ENCODE data around the gene FNDC3B.

FNDC3B gene

GRCh38 chr3:172276103-172276502 is 236.7 kb downstream of the FNDC3B start:
- DNase-seq: no peak

DNA sequence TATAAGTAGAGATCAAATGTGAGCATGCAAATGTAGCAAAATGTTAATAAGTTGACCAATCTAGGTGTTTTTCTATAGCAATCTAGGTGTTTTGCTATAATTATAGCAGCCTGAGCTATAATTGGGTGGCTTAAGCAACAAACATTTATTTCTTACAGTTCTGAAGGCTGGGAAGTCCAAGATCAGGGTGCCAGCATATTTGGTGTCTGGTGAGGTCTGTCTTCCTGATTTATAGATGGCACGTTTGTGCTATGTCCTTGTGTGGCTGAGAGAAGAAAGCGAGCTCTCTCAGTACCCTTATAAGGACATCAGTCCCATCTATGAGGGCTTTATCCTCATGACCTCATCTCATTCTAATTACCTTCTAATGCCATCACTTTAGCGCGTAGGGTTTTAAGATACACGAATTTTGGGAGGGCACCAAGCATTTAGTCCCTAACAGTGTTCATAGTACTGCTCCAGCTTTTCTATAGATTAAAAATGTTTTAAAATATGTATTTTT is 237.8 kb downstream of the FNDC3B start:
- no peak for DNase-seq

GRCh38 chr3:172279191-172279640 is 239.8 kb downstream of the FNDC3B start:
- DNase-seq: no peak

- DNase-seq: no peak
Observed at GRCh38 chr3:172279974-172280373, 240.6 kb downstream of the FNDC3B start.

GRCh38 chr3:172280406-172281051 is 241.2 kb downstream of the FNDC3B start:
- no peak for DNase-seq

DNA sequence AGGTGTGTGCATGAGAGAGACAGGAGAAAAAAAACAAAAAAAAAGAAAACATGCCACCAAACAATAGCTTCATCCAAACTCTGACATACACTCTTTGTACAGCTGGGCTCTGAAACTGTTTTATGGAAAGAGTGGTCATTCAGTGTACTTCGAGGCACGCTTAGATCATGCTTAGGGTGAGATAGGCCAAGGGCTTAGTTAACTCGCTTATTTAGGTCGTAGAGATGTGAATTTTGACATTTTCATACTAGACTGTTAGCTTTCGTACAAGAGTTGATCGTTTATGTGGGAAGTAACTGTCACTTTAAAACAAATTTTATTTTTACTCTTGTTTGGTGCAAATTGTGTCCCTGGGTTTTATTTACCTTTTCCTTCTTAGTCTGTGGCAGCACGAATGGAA is 242.5 kb downstream of the FNDC3B start:
- no peak for DNase-seq

DNA sequence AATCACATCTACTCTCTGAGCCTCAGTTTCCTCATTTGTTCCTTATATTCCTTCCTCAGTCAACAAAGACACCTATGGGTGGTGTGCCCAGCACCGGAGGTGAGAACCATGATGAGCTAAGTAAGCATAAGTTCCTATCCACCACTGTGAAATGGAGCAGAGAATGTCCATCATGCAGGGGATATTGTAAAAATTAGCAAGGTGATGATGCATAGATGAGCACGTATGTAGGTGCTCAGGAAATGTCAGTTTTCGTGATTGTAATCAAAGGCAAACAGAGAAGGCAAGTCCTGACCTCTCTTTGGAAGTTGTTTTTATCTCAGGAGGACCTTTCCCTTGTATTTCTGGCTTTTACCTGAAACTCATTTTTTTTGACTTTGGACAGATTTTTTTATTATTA is 243.5 kb downstream of the FNDC3B start:
- DNase-seq: no peak

DNA sequence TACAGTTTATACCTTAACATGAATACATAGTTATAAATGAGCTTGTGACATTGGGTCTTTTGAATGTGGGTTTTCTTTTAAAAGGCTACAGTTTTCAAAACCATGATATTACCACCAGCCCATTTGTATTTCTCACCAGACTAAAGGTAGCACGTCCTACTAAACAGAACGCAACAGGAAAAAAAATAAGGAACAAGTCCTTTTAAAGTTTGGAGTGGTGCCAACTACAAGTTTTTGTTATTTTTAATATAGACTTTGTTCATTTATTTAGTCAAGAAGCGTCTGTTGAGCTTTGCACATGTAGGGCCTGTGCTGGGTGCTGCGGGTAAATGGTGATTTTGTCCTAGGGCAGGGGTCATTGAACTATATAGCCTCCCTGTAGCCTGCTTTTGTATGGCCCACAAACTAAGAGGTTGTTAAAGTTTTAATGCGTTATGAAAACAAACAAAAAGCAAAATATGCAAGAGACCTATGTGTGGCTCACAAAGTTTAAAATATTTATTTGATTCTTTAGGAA is 244.5 kb downstream of the FNDC3B start:
- DNase-seq: no peak

- DNase-seq: no peak
Observed at GRCh38 chr3:172285844-172286243, 246.5 kb downstream of the FNDC3B start.

DNA sequence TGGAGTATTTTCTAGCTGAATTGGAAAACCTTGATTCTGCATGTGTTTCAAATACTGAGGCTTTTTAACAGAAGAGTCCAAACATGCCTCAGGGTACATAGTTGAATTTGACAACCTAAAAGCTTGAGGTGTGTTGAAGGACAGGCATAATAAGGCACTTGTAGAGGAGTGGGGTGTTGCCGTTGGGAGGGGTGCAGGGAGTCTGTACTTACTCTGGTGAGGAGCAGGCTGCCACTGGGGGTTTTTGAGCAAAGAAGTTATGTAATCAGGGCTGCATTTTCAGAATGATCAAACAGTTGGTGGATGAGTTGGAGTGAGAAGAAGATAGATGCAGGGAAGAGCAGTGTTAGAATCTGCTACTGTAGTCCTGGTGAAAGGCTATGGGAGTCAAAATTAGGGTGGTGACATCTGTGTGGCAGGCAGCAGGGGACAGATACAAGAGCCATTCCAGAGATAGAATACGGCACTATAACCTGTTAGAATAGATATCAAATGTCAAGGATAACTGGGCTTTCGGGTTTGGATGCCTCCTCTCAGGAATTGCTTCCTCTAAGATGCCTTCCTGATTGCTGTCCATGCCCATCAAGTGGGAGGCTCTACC is 247.3 kb downstream of the FNDC3B start:
- no peak for DNase-seq

DNA sequence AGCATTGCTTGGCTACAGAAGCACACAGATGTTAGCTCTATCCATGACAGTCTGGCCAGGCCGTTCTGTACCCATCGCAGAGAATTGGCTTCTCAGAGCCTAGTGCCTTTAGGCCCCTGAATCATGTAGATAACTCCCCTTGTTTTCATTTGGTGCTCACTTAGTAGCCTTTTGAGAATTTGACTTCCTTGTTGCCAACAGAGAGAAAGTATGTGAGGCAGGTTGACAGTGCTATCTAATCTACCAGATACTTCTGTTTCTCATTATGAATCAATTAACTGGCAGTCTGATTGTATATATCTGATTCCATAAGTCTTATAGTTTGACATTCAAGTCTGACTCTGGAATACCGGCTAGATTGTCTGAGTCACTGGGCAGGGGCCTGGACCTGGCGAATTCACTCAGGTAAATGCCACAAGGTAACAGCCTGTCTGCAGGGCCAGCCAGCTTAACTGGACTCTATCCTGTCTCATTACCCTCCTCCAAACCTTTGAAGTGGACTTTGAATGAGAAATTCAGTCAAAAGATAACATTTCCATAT is 248.6 kb downstream of the FNDC3B start:
- no peak for DNase-seq

DNA sequence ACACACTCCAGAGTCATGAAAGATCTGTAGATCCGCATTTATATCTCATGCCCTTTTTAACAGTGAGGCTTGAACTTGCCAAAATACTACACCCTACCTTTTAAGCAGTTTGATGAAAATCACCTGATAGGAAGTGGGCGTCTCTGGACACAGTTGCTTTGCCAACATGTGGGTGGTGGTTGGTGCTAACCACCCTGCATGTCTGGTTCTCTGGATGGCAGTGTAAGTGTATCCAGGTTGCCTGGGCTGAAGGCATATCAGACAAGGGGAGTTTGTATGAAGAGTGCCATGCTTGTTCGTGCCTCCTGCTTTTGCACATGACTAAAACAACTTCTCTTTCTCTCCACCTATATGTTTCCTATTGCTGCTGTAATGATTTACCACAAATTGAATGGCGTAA is 249.3 kb downstream of the FNDC3B start:
- DNase-seq: no peak

DNA sequence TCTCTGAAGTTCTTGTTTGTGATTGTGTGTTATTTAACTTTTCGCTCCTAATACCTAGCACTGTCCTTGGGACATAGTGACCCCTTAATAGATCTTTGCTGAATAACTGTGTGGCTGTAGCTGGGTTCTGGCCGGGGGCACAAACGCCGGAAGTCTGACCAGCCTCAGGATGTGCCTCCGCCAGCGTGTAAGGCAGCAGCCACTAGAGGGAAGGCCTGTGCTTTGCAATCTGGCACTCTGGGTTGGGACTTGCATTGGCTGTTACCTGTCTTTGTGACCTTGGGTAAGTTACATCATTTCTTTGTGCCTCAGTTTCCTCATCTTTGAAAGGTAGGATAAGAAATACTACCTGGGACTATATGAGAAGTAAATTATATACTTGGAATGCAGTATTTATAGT is 250.2 kb downstream of the FNDC3B start:
- DNase-seq: no peak

GRCh38 chr3:172290457-172290856 is 251.1 kb downstream of the FNDC3B start:
- DNase-seq: no peak

DNA sequence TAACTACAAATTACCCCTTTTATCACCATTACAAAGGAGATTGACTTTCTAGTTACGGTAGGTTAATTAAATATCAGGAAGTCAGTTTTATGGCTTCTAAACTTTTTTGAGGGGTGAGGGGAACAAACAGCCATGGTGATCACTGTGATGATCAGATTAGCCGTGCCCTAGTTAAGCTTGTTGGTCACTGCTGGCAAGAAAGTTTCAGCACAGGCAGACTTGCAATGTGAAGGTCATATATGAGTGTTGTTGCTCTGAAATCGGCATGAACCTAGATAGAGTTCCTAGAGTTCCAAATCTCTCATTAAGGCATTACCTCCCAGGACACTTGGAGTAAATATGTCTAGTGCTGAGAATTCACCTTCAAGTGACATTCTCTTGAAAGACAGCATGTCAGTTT is 252.3 kb downstream of the FNDC3B start:
- DNase-seq: no peak

GRCh38 chr3:172292422-172292821 is 253.0 kb downstream of the FNDC3B start:
- DNase-seq: no peak

- no peak for DNase-seq
Observed at GRCh38 chr3:172293093-172293492, 253.7 kb downstream of the FNDC3B start.

DNA sequence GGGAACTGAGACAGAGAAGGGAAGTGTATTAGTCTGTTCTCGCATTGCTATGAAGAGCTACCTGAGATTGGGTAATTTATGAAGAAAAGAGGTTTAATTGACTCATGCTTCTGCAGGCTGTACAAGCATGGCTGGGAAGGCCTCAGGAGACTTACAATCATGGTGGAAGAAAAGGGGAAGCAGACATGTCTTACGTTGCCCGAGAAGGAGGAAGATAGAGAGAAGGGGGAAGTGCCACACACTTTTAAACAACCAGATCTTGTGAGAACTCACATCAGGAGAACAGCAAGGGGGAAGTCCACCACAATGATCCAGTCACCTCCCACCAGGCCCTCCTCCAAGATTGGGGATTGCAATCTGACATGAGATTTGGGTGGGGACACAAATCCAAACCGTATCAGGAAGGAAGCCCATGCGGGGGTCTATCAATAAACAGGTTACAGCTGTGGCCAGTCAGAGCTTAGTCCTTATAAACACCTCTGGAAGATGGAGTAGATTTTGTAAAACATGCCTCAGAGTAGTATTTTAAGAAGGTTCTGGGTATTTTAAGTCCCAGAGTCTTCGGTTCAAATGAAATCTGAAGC is 254.9 kb downstream of the FNDC3B start:
- DNase-seq: no peak

- no peak for DNase-seq
Observed at GRCh38 chr3:172296248-172296974, 257.0 kb downstream of the FNDC3B start.

DNA sequence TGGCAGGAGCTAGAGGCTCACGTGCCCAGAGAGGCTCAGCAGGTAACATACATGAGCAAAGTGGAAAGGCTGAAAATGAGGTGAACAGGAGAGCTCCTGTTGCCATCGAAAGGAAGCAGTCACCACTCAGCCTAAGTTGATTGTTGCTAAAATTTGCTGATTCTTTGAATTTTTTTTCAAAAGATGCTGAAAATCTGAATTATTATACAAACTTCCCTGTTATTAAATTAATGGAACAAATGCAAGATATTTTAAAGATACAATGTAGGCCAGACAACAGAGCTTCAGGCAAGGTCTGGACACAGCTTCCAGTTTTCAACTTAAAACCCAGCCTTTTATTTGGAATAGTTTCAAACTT is 257.6 kb downstream of the FNDC3B start:
- no peak for DNase-seq

GRCh38 chr3:172298247-172298646 is 258.9 kb downstream of the FNDC3B start:
- DNase-seq: no peak

- DNase-seq: no peak
Observed at GRCh38 chr3:172300187-172300586, 260.8 kb downstream of the FNDC3B start.

- no peak for DNase-seq
Observed at GRCh38 chr3:172300862-172301261, 261.5 kb downstream of the FNDC3B start.

All from stimulated activated CD4-positive, alpha-beta T cell treated with anti-CD3 and anti-CD28 coated beads, Interleukin-2, amount 100 ng/mL, for 24 hours (primary cell).